ENCODE data around the gene BLM.
A peak's percentile ranks its signal among the peaks of the same experiment; 100 is the strongest.

BLM gene

DNA sequence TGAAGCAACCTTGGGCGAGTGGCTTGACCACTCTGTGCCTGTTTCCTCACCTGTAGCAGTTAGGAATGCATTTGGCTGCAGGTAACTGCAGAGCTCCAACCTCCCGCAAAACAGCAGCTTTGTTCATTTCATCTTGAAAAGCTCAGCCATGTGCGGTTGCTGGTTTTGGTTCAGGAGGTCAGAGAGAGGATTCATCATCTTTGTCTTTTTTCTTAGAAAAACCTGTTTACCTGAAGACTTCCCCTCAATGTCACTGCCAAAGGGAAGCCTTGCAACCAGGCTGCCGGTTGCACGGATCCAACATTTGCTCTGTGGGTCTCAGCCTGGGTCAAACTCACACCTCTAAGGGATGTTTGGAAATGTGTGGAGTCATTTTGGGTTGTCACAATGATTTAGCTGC is 134.8 kb downstream of the BLM start:
- no peak for DNase-seq (ENCODE audit: low spot score)

DNA sequence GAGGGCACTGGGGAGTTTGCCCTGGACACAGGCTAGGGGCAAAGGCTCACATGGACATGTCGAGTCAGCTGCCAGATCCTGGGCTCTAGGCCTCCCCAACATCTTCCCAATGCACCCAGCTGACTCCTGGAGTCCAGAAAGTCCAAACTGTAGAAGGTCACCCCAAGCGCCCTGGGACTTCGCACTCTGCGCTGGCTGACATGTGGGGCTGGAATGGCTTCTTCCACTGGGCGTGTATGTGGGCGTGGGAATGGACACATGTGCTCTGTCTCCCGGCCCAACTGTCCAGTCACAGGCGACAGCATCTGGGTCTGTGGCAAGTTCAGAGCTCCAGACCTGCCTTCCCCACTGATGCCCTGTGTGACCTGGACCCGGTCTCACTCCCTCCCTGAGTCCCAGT is 138.0 kb downstream of the BLM start:
- DNase-seq (ENCODE audit: low spot score): no peak

DNA sequence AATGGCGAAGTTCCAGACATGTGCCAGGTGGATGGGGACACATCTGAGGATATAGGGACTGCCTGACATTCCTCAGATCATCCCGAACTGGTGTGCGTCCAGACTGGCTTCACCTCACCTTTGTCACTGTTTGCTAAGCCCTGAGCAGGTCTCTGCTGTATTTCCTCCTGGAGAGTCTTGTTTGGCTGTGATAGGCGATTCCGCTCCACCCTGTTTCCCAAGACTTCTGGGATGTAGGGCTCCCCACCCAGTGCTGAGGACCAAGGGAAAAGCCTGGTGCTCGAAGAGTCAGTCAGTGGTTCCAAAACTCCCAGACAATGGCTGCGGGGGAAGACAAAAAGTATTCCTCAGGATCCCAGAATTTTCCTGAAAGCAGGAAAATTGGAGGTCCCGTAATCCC is 140.2 kb downstream of the BLM start:
- DNase-seq (ENCODE audit: low spot score): no peak

DNA sequence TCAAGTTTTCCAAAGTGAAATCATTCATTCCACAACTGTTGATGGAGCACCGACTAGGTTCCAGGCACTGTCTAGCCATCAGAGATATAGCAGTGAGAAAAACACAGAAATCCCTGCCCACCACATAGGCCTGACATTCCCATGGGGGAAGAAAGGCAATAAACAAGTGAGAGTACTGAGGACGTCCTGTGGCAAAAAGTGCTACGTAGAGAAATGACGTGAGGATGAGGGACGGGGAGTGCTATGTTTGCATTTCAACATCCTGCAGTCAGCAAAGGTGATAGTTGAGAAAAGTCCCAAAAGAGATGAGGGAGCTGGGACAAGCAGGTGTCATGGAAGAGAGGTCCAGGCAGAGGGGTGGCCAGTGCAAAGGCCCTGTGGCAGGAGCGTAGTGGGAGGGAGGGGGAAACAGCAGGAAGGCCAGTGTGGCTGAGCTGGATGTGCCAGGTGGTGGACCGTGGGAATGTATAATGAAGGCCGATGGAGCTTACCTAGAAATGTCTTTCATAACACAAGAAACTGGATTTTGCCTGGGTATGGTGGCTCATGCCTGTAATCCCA is 140.8 kb downstream of the BLM start:
- no peak for DNase-seq (ENCODE audit: low spot score)

DNA sequence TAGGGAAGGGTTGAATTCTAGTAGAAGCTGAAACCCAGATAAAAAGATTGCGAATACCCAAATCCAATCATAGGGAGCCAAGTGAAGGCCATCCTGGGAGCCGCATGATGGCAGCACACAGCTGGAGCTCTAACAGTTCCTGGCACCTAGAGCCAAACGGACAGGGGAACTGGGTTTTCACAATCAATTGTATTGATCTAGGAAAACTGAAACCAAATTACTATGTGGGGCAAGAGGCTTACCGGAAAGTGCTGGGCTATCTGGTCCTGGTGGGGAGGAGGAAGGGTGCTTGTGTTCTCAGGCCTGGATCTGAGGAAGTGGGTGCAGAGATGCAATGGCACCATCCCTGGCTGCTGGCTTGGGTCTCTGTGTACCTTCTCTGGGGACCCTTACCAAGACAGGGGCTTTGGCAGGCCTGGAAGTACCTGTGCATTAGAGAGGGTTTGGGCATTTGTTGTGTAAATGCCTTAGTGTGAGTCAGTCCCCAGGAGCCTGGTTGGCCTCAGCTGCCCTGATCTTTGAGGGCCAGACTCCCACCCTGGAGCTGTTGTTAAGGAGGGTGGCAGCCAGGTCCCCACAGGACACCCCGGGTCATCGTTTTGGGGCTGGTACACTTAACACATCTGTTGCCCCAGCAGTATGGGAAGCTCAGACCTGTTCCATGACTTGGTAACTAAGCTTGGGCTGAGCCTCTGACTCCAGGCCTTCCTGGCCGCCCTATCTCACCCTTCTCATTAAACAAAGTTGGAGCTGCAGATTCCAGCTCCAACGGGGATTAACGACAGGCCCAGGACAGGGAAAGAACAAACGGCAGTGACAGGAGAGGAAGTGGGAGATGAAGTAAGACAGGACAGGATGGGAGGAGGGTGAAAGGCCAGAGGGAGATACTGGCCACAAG is 142.3 kb downstream of the BLM start:
- no peak for DNase-seq (ENCODE audit: low spot score)

DNA sequence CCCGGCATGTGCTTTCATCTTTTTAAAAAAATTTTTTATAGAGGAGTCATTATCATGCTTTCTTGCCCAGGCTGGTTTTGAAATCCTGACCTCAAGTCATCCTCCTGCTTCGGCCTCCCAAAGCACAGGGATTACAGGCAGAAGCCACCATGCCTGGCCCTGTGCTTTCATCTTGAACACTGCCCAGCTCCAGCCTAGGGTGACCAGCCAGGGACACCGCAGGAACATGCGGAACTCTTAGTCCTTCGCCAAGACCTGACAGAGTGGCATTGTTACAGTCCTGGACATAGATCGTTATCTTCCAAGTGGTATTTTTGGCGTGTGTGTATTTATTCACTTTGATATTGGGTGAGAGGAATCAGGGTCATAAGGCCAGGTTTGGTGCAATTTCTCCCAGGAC is 143.3 kb downstream of the BLM start:
- no peak for DNase-seq (ENCODE audit: low spot score)

DNA sequence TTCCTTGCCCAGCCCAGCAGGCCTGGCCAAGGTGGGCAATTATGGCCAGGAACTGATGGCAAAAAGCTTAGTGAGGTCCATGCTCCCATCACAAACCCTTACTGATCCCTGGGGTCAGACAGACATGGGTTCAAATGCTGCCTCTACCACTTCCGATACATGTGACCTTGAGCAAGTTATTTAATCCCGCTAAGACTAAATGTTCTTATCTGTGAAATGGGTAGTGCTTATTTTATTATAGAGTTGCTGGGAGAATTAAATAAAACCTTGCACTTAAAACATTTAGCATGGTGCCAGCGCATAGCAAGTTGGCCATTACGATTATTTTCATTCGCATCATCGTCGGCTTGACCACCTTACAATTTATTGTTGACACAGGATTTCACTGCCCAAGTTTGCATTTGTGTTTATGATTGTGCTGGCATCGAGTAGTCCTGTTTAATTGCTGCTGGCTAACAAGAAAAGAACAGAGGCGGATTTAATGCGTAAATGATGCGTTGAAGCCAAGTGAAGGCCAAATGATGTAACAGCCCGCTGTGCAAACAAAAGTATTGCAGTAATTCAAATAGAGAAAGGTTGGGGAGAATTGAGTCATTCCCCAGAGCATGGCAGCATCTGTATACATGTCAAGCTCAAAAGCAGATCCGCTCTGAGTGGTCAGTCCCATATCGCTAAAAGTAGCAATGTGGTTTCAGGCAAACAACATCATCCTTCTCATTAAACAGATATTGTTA is 144.0 kb downstream of the BLM start:
- no peak for DNase-seq (ENCODE audit: low spot score)

DNA sequence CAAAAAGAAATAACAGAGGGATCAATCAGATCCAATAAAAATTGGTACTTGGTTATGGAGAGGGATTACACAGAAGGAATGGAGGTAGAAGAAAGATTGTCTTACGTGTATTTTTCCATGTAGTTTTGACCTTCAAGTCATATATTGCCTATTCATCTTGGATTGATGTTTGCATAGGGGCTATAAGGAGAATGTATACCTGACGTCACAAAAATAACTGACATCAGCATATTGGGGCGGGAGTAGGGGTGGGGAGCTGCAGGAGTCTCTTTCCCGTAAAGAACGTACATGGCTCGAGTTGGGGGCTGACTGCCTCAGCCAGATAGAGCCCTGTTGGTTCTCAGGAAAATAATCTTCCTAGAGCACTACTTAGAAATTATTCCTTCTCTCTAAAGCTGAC is 145.3 kb downstream of the BLM start:
- no peak for DNase-seq (ENCODE audit: low spot score)

DNA sequence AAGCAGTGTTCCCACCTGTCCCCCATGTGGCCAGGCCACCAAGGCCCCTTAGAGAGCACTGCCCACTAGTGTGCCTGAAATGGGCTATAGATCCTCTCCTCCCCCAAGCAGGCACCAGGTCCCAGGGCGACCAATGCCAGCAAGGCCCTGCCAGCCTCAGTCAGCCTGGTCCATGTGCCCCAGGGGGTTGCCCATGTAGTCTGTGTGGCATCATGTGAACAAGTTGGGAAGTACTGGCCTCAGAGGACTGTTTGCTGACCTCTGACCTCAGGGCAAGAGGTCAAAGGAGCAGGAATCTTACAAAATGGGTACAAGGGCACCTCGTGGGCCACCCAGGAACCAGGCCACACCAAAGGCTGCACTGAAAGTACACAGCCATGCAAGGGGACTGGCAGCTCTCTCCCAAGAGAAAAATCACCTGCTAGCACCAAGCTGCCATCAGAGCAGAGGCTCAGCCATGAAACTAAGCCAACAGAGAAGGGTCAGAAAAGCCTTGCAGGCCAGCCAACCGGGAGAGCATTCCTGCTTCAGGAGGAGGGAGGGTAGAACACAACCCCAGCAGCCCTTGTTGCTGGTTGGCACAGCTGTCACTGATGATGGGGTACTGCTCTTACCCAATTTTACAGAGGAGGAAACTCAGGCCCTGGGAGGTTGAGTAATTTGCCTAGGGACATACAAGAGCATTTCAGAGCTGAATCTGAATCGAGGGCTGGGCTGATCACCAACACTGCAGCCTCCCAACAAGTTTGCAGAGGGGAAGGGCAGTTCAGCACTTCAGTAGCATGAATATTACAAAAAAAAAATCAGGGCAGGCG is 146.0 kb downstream of the BLM start:
- peak; percentile 44 for DNase-seq (ENCODE audit: low spot score)

DNA sequence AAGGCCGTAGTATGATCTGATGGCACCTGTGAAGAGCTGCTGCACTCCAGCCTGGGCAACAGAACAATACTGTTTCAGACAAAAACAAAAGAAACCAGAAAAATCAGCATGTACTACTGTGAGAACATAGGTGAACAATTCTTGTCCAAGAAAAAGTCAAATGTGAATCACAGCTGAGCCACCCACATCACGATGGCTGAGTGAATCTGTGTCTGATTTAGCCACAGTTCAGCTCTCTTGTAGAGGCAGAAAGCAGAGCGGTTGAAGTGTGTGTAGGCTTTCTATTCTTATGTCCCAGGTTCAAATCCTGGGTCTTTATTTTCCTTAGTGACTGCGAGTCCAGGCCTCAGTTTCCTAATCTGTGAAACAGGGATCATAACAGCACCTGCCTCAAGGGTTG is 146.8 kb downstream of the BLM start:
- DNase-seq (ENCODE audit: low spot score): no peak

DNA sequence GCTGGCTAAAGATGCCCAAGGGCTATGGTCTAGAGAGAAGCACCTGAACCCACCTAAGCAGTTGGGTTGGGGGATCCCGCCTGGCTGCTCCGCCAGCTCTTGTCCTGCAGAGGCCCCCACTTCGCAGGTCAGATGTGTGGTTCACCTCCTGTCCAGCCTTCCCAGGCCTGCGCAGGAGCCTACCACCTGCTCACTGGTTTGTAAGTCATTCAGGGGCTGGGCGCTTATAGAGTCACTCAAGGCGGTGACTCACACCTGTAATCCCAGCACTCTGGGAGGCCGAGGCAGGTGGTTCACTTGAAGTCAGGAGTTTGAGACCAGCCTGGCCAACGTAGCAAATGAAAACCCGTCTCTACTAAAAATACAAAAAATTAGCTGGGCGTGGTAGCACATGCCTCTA is 147.4 kb downstream of the BLM start:
- DNase-seq (ENCODE audit: low spot score): no peak

DNA sequence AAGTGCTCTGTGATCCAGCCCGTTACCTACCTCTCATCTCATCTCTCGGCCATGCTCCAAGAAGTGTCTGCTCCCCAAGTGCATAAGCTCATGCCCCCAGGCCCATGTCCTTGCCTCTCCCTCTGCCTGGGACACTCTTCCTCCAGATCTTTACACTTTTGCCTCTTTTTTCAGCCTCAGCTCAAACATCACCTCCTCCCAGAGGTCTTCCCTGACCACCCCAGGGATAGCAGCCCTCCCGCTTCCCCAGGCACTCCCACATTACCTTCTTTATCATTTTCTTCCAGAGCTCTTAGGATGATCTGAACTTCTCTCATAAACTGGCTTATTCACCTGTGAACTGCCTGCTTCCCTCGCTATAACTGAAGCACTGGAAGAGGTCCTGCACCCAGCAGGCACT is 148.6 kb downstream of the BLM start:
- DNase-seq (ENCODE audit: low spot score): no peak

Measured in ecto neural progenitor cell (in vitro differentiated cells).